Measurements from ENCODE around the gene C1GALT1C1. TPM values are rescaled to one million over a fixed set of nuclear protein-coding genes. Genes with fewer than 3 reads are reported as not detected.
"Not testable (repeated sequence)": the region's sequence is repeated elsewhere in the genome, so short reads cannot be mapped to it uniquely, and the experiment has no call there.

Gene C1GALT1C1
- total RNA-seq, 2 experiments from 2014 or later, result 15.1 to 18.2 TPM

DNA sequence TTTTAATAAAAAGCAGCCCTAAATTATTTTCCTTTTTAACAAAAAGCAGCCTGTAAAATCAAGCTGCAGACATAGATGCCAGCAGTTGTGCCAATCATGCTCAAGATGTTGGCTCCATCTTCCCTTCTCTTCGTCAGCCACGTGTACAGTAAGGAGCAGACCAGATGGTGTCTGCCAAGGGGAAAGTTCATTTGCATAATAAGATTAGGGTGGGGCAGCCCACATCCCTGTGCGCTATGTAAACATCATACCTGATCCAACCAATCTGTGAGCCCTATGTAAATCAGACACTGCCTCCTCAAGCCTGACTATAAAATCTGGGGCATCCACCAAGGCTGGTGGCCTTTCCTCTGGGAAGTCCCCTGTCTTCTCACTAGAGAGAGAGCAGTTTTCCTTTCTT lies 23.1 kb upstream of the C1GALT1C1 start:
- intact Hi-C loops (cut with DNase I, micrococcal nuclease), result no loop called here
- DNase-seq (no peak), ATAC-seq (no peak)
- ChIA-PET CTCF (no interaction called here), POLR2A (no interaction called here)
- Mint-ChIP-seq H3K27me3 (no peaks in the 10 kb centered on the region), H3K9me3 (ENCODE audit: low read depth) (no peaks in the 10 kb centered on the region), H3K27ac (no peak overlapping the region), H3K36me3 (ENCODE audit: low read depth) (no peaks in the 10 kb centered on the region), H3K4me3 (no peak overlapping the region), H3K4me1 (peaks cover 3% of the 10 kb centered on the region)

DNA sequence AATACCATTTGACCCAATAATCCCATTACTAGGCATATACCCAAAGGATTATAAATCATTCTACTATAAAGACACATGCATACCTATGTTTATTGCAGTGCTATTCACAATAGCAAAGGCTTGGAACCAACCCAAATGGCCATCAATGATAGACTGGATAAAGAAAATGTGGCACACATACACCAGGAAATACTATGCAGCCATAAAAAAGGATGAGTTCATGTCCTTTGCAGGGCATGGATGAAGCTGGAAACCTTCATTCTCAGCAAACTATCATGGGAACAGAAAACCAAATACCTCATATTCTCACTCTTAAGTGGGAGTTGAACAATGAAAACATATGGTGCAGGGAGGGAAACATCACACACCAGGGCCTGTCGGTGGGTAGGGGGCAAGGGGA lies 22.4 kb upstream of the C1GALT1C1 start:
- CTCF ChIA-PET; POLR2A ChIA-PET; H3K27me3 Mint-ChIP-seq; H3K4me3 Mint-ChIP-seq; ATAC-seq; H3K4me1 Mint-ChIP-seq; H3K27ac Mint-ChIP-seq; H3K36me3 Mint-ChIP-seq (ENCODE audit: low read depth); H3K9me3 Mint-ChIP-seq (ENCODE audit: low read depth); DNase-seq; intact Hi-C loops (cut with DNase I, micrococcal nuclease): not testable (repeated sequence)

DNA sequence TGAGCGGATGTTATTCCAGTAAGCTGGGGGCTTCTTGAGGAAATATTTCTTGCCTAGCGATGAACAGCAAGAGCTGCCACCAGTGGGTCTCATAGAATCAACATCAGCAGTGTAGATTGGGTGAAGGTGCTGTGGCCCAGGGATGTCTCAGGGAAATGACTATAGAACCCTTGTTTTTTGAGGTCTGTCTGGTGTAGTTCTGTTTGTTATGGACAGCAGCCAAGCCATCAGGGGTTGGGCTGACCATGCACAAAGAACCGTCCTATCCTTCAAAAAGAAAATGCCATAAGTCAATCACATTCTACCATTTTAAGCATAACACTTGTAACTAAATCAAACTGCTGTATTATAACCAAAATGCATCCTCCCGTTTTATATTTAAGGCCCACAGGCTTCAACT lies 17.3 kb upstream of the C1GALT1C1 start:
- Mint-ChIP-seq H3K36me3 (ENCODE audit: low read depth) (no peaks in the 10 kb centered on the region), H3K27ac (no peak overlapping the region), H3K4me1 (peaks cover 3% of the 10 kb centered on the region), H3K9me3 (ENCODE audit: low read depth) (no peaks in the 10 kb centered on the region), H3K27me3 (no peaks in the 10 kb centered on the region), H3K4me3 (no peak overlapping the region)
- POLR2A ChIA-PET, result no interaction called here
- ATAC-seq (no peak), DNase-seq (no peak)
- intact Hi-C loops (cut with DNase I, micrococcal nuclease), result no loop called here
- CTCF ChIA-PET, result no interaction called here

DNA sequence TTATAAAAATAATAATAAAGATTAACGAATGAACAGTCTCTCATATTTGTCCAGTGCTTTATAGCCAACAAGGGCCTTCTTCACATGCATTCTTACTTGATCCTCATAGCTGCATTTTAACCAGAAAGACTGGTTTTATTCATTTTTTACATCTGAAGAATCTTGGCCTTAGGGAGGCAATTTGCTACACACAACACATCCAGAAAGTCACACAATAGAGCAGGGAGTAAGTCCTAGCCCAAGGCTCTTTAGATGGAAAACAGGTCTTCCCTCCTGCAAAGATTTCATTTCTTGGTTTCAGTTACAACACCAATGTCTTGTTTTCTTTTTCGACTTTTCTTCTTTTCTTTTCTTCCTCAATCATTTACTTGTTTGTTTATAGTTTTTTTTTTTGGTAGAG lies 13.0 kb upstream of the C1GALT1C1 start:
- ChIA-PET CTCF (no interaction called here), POLR2A (no interaction called here)
- Mint-ChIP-seq H3K27ac (no peak overlapping the region), H3K4me3 (no peak overlapping the region), H3K9me3 (ENCODE audit: low read depth) (no peaks in the 10 kb centered on the region), H3K4me1 (no peaks in the 10 kb centered on the region), H3K36me3 (ENCODE audit: low read depth) (no peaks in the 10 kb centered on the region), H3K27me3 (no peaks in the 10 kb centered on the region)
- intact Hi-C loops (cut with DNase I, micrococcal nuclease), result no loop called here
- DNase-seq, result no peak
- no peak for ATAC-seq

- H3K9me3 Mint-ChIP-seq (ENCODE audit: low read depth), result no peaks in the 10 kb centered on the region
- H3K27ac Mint-ChIP-seq, result no peak overlapping the region
- intact Hi-C loops (cut with DNase I, micrococcal nuclease), result no loop called here
- no peaks in the 10 kb centered on the region for H3K36me3 Mint-ChIP-seq (ENCODE audit: low read depth)
- no peaks in the 10 kb centered on the region for H3K27me3 Mint-ChIP-seq
- no peaks in the 10 kb centered on the region for H3K4me1 Mint-ChIP-seq
- ATAC-seq (no peak), DNase-seq (no peak)
- POLR2A ChIA-PET, result no interaction called here
- CTCF ChIA-PET, result no interaction called here
- no peak overlapping the region for H3K4me3 Mint-ChIP-seq
Observed at GRCh38 chrX:120638619-120639018, 8.8 kb upstream of the C1GALT1C1 start.

DNA sequence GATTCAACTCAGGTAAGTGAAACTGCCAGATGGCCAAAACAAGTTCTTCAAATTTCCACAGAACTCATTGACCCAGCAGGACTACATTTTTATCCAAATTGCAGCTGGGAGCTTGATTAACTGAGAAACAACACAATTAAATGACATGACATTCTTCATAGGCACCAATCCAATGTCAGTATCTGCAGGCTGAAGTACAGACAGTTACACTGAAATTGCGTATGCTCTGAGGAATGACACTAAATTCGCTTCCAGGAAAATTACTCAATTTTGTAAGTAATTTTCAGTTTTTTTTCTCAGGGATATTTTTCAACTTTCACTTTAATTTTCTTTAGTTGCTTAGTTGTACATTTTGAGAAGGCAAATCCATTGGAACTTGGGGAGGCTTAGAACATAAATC lies 4.5 kb downstream of the C1GALT1C1 start:
- no peak for DNase-seq
- CTCF ChIA-PET, result no interaction called here
- Mint-ChIP-seq H3K27ac (peak overlapping the region; percentile 25), H3K9me3 (ENCODE audit: low read depth) (no peaks in the 10 kb centered on the region), H3K36me3 (ENCODE audit: low read depth) (peaks cover 11% of the 10 kb centered on the region), H3K4me3 (no peak overlapping the region), H3K4me1 (peaks cover 20% of the 10 kb centered on the region), H3K27me3 (no peaks in the 10 kb centered on the region)
- no peak for ATAC-seq
- intact Hi-C loops (cut with DNase I, micrococcal nuclease), result no loop called here
- POLR2A ChIA-PET, result no interaction called here

- Mint-ChIP-seq H3K4me3 (no peak overlapping the region), H3K27ac (no peak overlapping the region), H3K4me1 (peaks cover 6% of the 10 kb centered on the region), H3K27me3 (no peaks in the 10 kb centered on the region), H3K9me3 (ENCODE audit: low read depth) (no peaks in the 10 kb centered on the region), H3K36me3 (ENCODE audit: low read depth) (peaks cover 19% of the 10 kb centered on the region)
- CTCF ChIA-PET, result interaction anchor here (1.1 kb wide), 1 partner anchor 12 kb away, joined by 3 read pairs; the partner anchor contains the start of gene C1GALT1C1
- POLR2A ChIA-PET, result no interaction called here
- DNase-seq, result no peak
- ATAC-seq, result no peak
- intact Hi-C loops (cut with DNase I, micrococcal nuclease), result no loop called here
Observed at GRCh38 chrX:120617996-120618630, 11.7 kb downstream of the C1GALT1C1 start.

DNA sequence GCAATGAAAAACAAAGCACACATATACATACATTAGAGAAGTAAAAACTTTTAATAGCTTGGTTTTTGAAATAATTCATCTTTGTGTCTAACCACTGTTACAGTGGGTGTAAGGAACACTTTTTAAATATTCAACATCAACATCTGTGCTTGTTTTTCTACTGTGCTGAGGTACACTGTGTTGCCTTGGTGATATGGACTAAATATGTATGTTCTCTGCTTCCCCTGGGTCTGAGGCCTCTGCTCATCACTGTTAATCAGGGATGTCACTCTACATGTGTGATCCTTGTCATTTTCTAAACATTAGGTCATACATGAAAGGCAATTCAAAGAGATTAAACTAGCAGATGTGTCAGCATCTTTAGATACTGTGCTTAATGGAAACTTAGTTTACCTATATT lies 15.0 kb downstream of the C1GALT1C1 start:
- peak overlapping the region; percentile 37 for H3K27ac Mint-ChIP-seq
- ChIA-PET CTCF (interaction anchor here (1.3 kb wide), 1 partner anchor 14 kb away, joined by 3 read pairs; no protein-coding TSS in a partner anchor), POLR2A (no interaction called here)
- H3K27me3 Mint-ChIP-seq, result no peaks in the 10 kb centered on the region
- H3K4me3 Mint-ChIP-seq, result no peak overlapping the region
- DNase-seq (no peak), ATAC-seq (no peak)
- no peaks in the 10 kb centered on the region for H3K9me3 Mint-ChIP-seq (ENCODE audit: low read depth)
- peaks cover 17% of the 10 kb centered on the region for H3K36me3 Mint-ChIP-seq (ENCODE audit: low read depth)
- peaks cover 4% of the 10 kb centered on the region for H3K4me1 Mint-ChIP-seq
- intact Hi-C loops (cut with DNase I, micrococcal nuclease), result no loop called here

DNA sequence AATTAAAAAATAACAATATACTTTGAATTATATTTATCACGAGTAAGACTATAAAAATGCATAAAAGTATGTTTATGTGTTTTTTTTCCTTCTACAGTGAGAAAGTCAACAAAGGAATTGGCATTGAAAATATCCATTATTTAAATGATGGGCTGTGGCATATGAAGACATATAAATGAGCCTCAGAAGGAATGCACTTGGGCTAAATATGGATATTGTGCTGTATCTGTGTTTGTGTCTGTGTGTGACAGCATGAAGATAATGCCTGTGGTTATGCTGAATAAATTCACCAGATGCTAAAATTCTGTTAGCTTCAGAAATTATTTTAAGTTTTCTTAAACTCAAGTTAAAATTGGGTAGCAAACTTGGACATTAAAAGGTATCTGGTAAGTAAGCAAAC lies 17.8 kb downstream of the C1GALT1C1 start:
- ChIA-PET POLR2A (no interaction called here), CTCF (interaction anchor here (1.0 kb wide), 1 partner anchor 131 kb away, joined by 3 read pairs; no protein-coding TSS in a partner anchor)
- H3K9me3 Mint-ChIP-seq (ENCODE audit: low read depth), result no peaks in the 10 kb centered on the region
- no peak overlapping the region for H3K4me3 Mint-ChIP-seq
- ATAC-seq (no peak), DNase-seq (no peak)
- H3K27ac Mint-ChIP-seq, result no peak overlapping the region
- H3K36me3 Mint-ChIP-seq (ENCODE audit: low read depth), result peaks cover 16% of the 10 kb centered on the region
- no peaks in the 10 kb centered on the region for H3K4me1 Mint-ChIP-seq
- H3K27me3 Mint-ChIP-seq, result no peaks in the 10 kb centered on the region
- intact Hi-C loops (cut with DNase I, micrococcal nuclease), result no loop called here

DNA sequence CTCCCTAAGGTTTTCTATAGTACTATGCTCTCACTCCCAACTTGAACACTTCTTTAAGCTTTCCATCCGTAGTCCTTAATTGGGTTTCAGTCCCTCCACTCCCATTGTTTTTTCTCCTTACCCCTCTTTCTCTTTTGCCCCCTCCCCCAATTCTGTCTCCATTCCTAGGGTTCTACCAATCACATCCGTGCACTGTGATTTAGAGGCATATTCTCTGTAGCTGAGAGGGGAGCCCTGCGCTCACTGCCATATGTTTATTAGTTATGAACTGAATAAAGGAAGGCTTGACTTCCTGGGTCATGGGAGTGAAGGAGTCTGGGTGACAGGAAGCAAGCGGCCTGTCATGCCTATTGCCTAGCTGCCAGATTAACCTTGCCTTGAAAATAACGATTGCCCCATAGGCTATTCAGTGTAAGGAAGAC lies 25.5 kb downstream of the C1GALT1C1 start:
- peak overlapping the region; percentile 97 for H3K27ac Mint-ChIP-seq
- H3K4me1 Mint-ChIP-seq, result peaks cover 5% of the 10 kb centered on the region
- no peaks in the 10 kb centered on the region for H3K9me3 Mint-ChIP-seq (ENCODE audit: low read depth)
- H3K27me3 Mint-ChIP-seq, result no peaks in the 10 kb centered on the region
- H3K4me3 Mint-ChIP-seq, result peak overlapping the region; percentile 96
- ChIA-PET POLR2A (interaction anchor here (0.6 to 2.1 kb wide), 4 partner anchors 23 to 790 kb away, joined by 3 to 24 read pairs (median 3); partner anchors contain the start of gene CUL4B), CTCF (interaction anchor here (0.6 to 0.7 kb wide), 2 partner anchors 46 to 93 kb away, joined by 3 read pairs; no protein-coding TSS in a partner anchor)
- intact Hi-C loops (cut with DNase I, micrococcal nuclease), result loop anchor here (1.0 kb wide), 4 partner anchors 25 to 106 kb away; partner anchors contain the start of gene C1GALT1C1 (in 1 of the 2)
- peaks cover 5% of the 10 kb centered on the region for H3K36me3 Mint-ChIP-seq (ENCODE audit: low read depth)
- peak; percentile 48 for DNase-seq
- peak; percentile 69 for ATAC-seq

- CTCF ChIA-PET, result interaction anchor here (0.7 kb wide), 1 partner anchor 46 kb away, joined by 3 read pairs; no protein-coding TSS in a partner anchor
- DNase-seq (peak; percentile 87), ATAC-seq (peak; percentile 98)
- Mint-ChIP-seq H3K9me3 (ENCODE audit: low read depth) (no peaks in the 10 kb centered on the region), H3K4me3 (peak within 1 kb of the TSS; percentile 96), H3K27ac (peak within 1 kb of the TSS; percentile 97), H3K4me1 (peaks cover 5% of the 10 kb centered on the region), H3K36me3 (ENCODE audit: low read depth) (peaks cover 5% of the 10 kb centered on the region), H3K27me3 (no peaks in the 10 kb centered on the region)
- intact Hi-C loops (cut with DNase I, micrococcal nuclease), result loop anchor here (1.0 kb wide), 4 partner anchors 25 to 106 kb away; partner anchors contain the start of gene C1GALT1C1 (in 1 of the 2)
- POLR2A ChIA-PET, result interaction anchor here (0.8 to 2.1 kb wide), 3 partner anchors 23 to 135 kb away, joined by 3 to 24 read pairs (median 3); partner anchors contain the start of genes CUL4B and LAMP2
Observed at GRCh38 chrX:120603707-120604360, 26.0 kb downstream of the C1GALT1C1 start, which contains the start of gene MCTS1. MCTS1 (plus strand) TSS chrX:120604101; CDS start chrX:120604237, 136 bp downstream.

DNA sequence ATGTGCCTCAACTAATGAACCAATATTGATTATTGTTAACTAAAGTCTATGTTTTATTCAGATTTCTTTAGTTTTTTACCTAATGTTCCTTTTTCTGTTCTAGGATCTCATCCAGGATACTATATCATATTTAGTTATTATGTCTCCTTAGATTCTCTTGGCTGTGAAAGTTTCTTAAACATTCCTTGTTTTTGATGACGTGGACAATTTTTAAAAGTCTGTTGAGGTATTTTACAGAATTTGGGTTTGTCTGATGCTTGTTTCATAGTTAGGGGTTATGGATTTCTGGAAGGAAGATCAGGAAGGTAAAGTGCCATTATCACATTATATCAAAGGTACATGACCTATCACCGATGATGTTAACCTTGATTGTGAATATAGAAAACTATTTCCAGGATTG lies 44.2 kb downstream of the C1GALT1C1 start:
- Mint-ChIP-seq H3K27ac (no peak overlapping the region), H3K4me3 (no peak overlapping the region), H3K4me1 (peaks cover 5% of the 10 kb centered on the region), H3K9me3 (ENCODE audit: low read depth) (no peaks in the 10 kb centered on the region), H3K27me3 (no peaks in the 10 kb centered on the region), H3K36me3 (ENCODE audit: low read depth) (no peaks in the 10 kb centered on the region)
- ATAC-seq (no peak), DNase-seq (no peak)
- intact Hi-C loops (cut with DNase I, micrococcal nuclease), result no loop called here
- POLR2A ChIA-PET, result no interaction called here
- CTCF ChIA-PET, result no interaction called here
